Ishikawa (cell line): ENCODE results near the gene TRIOBP.

Experiments
- CREB1 ChIP-seq: IDR thresholded peaks from 2 replicates; pipeline ENCODE4 v1.6.1; 2012; ENCODE audit warnings: low read depth
- EP300 ChIP-seq: IDR thresholded peaks from 2 replicates; pipeline ENCODE4 v1.6.1; 2012; ENCODE audit warnings: borderline replicate concordance
- REST ChIP-seq: IDR thresholded peaks from 2 replicates; pipeline ENCODE4 v1.6.1; 2012; ENCODE audit warnings: low read depth, mild to moderate bottlenecking
- TAF1 ChIP-seq: IDR thresholded peaks from 2 replicates; pipeline ENCODE4 v1.6.1; 2012; ENCODE audit warnings: low read depth, mild to moderate bottlenecking
- USF1 ChIP-seq: IDR thresholded peaks from 2 replicates; pipeline ENCODE4 v1.6.1; 2012
- ZBTB7A ChIP-seq: IDR thresholded peaks from 2 replicates; pipeline ENCODE4 v1.6.1; 2012; ENCODE audit warnings: low read depth

- TF ChIP-seq TAF1 (no peak), REST (no peak), CREB1 (no peak), USF1 (no peak; the same call in 1 of the 2 replicates), EP300 (no peak), ZBTB7A (no peak)
Measured at GRCh38 chr22:37659066-37659896, 37.6 kb upstream of the TRIOBP start.
